ENCODE measurements around the gene CA12.

Gene CA12

DNA sequence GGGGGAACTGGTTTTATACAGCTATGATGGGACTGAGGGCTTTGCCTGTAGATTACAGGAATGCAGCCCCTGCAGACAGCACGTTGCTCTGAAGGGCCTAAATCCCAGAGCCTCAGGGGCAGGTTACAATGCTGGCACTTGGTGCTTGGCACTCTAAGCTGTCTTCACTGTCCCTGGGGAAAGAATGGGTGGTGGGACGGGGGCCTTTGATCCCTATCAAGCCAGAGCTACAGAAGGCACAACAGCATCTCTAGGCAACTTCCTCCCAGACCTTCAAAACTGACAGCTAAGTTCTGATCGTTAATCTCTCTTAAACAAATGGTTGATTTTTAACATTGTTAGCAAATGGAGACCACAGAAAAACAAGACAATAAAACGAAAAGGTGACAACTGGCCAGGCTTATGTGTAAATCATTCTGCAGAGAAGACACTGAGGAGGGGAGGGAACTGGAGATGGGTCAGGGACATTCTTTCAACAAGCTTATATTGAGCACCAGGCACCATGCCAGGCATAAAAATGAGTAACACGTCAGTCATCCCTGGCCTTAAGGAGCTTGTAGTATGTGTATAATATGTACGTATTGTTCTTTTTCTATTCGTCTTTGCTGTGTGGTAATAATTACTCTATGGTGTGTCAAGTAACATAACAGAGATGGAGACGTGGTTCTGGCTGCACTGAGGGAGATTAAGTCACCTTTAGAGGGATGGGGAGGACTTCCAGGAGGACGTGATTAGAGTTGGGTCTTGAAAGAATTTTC lies 49.1 kb downstream of the CA12 start:
- H3K4me3 ChIP-seq (ENCODE audit: control insufficient read depth, low read depth, low read length): no peak overlapping the region
- DNase-seq (ENCODE audit: low read depth): peak; percentile 97
- TF ChIP-seq, protein P1, sequence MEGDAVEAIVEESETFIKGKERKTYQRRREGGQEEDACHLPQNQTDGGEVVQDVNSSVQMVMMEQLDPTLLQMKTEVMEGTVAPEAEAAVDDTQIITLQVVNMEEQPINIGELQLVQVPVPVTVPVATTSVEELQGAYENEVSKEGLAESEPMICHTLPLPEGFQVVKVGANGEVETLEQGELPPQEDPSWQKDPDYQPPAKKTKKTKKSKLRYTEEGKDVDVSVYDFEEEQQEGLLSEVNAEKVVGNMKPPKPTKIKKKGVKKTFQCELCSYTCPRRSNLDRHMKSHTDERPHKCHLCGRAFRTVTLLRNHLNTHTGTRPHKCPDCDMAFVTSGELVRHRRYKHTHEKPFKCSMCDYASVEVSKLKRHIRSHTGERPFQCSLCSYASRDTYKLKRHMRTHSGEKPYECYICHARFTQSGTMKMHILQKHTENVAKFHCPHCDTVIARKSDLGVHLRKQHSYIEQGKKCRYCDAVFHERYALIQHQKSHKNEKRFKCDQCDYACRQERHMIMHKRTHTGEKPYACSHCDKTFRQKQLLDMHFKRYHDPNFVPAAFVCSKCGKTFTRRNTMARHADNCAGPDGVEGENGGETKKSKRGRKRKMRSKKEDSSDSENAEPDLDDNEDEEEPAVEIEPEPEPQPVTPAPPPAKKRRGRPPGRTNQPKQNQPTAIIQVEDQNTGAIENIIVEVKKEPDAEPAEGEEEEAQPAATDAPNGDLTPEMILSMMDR (conservative IDR thresholded peaks at IDR 0.05; ENCODE audit: control insufficient read depth, insufficient read depth, low read depth, low read length): no peak

DNA sequence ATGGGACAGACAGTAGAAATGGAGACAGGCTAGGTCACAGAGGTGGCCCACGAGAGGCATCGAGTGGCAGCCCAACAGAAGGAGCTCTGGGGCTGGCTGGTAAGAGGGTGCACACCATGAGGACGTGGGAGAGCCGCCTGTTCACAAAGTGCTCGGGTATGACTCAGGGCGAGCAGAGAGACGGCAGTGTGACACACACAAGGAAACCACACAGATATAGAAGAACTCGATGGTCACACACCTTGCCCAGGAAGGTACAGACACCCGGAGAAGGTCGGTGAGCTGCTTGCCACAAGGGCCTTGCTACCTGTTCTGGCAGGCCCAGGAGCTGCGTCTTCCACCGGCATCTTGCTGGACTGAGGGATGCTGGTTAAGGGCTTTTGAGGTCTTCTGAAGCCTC lies 50.2 kb downstream of the CA12 start:
- peak; percentile 35 for DNase-seq (ENCODE audit: low read depth)
- TF ChIP-seq, protein P1 (conservative IDR thresholded peaks at IDR 0.05; ENCODE audit: control insufficient read depth, insufficient read depth, low read depth, low read length): no peak
- H3K4me3 ChIP-seq (ENCODE audit: control insufficient read depth, low read depth, low read length): no peak overlapping the region

DNA sequence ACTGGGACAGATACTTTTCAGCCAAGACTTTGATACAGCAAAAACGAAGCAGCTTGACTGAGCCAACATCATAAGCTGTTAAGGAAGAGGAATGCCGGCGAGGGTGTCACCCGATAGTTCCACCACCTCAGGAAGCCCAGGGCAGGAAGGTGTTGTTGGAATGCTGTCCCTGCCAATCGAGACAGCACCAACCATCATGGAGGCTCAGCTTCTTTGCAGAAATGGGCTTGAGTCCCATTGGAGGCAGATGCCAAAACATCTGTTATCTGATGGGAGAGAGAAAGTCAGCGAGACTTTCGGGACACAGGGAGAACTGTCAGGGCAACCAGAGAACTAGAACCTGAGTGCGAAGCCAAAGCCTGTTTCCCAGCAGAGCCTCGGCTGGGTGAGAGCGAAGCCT lies 50.7 kb downstream of the CA12 start:
- TF ChIP-seq, protein P1 (conservative IDR thresholded peaks at IDR 0.05; ENCODE audit: control insufficient read depth, insufficient read depth, low read depth, low read length): no peak
- no peak overlapping the region for H3K4me3 ChIP-seq (ENCODE audit: control insufficient read depth, low read depth, low read length)
- DNase-seq (ENCODE audit: low read depth): no peak

DNA sequence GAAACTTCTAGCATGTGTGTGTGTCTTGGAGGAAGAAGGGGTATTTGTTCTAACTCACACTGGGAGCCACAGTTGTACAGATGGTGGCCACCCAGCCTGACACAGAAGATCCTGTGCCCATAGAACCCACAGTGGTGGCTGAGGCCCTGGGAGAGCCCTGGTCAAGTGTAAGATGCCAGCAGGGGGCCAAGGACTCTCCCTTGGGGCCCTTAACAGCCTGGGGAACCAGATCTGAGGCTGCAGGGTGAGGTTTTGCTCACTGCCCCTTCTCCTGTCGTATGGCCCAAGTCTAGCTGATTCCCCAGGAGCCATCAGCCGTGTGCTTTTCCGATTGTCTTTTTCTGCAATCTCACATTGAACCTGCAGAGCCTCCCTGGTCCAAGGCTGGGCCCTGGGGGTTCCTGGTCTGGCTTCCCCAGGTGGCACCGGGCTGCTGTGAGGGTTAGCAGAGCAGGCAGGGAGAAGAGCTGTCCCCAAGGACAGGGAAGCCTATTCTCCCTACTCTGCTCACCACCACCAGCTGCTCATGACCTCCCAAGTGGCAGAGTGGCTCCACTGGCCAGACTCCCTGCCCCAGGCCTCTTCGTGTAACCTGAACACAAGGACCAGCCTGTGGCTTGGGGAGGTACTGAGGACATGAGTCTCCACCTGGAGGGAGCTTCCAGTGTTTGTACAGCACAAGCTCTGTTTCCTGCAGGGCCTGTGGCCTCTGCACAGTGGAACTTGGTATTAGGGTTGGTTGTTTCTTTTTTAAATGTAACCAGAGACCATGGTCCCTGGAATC lies 51.9 kb downstream of the CA12 start:
- TF ChIP-seq, protein P1 (conservative IDR thresholded peaks at IDR 0.05; ENCODE audit: control insufficient read depth, insufficient read depth, low read depth, low read length): no peak
- H3K4me3 ChIP-seq (ENCODE audit: control insufficient read depth, low read depth, low read length): no peak overlapping the region
- no peak for DNase-seq (ENCODE audit: low read depth)

DNA sequence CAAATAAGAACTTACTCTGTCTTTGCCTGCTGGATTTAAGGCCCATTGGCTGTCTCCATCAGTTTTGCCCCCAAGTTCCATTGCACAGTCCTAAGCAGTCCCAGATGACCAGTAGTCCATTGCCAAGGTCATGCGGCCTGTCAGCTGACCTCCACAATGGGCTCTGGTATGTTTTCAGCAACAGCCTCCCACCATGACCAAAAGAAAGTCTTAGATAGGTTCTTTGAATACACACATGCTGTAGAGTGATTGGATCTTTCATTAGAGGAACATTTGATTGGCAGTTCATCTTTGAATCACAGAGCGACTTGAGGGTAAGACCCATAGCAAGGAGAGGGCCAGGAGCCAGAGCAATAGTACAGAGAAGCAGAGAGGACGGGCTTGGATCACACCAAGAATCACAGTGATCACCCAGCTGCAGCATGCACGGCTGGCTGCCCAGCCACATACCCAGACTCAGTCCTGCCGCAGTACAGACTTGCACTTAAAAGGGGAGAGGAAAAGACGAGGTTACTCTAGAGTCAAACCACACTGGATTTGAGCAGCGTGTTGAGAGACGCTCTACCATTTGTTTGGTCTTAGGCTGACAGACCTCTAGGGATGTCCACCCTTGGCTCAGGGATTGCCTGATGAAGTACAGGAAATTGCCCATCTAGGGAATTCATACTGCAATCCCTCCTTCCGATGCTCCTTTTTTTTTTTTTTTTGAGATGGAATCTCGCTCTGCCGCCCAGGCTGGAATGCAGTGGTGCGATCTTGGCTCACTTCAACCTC lies 53.8 kb downstream of the CA12 start:
- DNase-seq (ENCODE audit: low read depth): no peak
- TF ChIP-seq, protein P1 (conservative IDR thresholded peaks at IDR 0.05; ENCODE audit: control insufficient read depth, insufficient read depth, low read depth, low read length): no peak

DNA sequence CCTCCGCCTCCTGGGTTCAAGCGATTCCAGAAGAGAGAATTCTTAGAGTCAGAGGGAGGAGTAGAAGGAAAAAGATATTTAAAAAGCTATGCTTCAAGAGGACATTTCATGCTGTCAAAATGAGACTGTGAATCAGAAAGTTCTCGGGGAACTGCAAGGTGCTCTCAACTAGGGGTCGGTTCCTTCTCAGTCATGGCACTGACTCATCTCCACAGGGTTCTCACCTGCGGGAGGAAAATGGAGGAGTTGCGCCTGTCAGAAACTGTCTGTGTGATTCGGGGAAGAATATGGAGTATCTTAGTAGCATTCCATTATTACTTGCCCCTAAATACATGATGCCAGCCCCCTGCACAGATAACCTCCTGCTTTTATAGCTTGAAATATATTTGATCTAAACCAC lies 56.9 kb downstream of the CA12 start:
- H3K4me3 ChIP-seq (ENCODE audit: control insufficient read depth, low read depth, low read length): no peak overlapping the region
- no peak for DNase-seq (ENCODE audit: low read depth)
- TF ChIP-seq, protein P1 (conservative IDR thresholded peaks at IDR 0.05; ENCODE audit: control insufficient read depth, insufficient read depth, low read depth, low read length): no peak

More for the DNA sequence above, 53.8 kb downstream of the CA12 start:
- no peak overlapping the region for H3K4me3 ChIP-seq (ENCODE audit: control insufficient read depth, low read depth, low read length)
